Skin epidermis (tissue), 12 donors: Measurements from ENCODE around the gene SPACA4.

Experiments used
- H3K27ac ChIP-seq, 21 experiments: fragments of 200-600 bp; sonication (generic) in 11 of 21; one replicate each; pipeline ENCODE4 v1.5.0; 2020; ENCODE audit warnings: mild to moderate bottlenecking in 3 of 21, inconsistent platforms in 2 of 21, moderate library complexity in 2 of 21
- H3K4me3 ChIP-seq, 7 experiments: fragments of 200-600 bp; sonication (generic) in 2 of 7; one replicate each; pipeline ENCODE4 v1.5.0; 2020; ENCODE audit warnings: inconsistent platforms in 2 of 7, mild to moderate bottlenecking in 2 of 7, moderate library complexity in 1 of 7

The SPACA4 gene

GRCh38 chr19:48595833-48596232 is 10.7 kb upstream of the SPACA4 start:
- H3K27ac ChIP-seq = no peak overlapping the region
- H3K4me3 ChIP-seq = no peak overlapping the region

GRCh38 chr19:48596237-48596636 is 10.3 kb upstream of the SPACA4 start:
- H3K4me3 ChIP-seq = no peak overlapping the region
- H3K27ac ChIP-seq = no peak overlapping the region

DNA sequence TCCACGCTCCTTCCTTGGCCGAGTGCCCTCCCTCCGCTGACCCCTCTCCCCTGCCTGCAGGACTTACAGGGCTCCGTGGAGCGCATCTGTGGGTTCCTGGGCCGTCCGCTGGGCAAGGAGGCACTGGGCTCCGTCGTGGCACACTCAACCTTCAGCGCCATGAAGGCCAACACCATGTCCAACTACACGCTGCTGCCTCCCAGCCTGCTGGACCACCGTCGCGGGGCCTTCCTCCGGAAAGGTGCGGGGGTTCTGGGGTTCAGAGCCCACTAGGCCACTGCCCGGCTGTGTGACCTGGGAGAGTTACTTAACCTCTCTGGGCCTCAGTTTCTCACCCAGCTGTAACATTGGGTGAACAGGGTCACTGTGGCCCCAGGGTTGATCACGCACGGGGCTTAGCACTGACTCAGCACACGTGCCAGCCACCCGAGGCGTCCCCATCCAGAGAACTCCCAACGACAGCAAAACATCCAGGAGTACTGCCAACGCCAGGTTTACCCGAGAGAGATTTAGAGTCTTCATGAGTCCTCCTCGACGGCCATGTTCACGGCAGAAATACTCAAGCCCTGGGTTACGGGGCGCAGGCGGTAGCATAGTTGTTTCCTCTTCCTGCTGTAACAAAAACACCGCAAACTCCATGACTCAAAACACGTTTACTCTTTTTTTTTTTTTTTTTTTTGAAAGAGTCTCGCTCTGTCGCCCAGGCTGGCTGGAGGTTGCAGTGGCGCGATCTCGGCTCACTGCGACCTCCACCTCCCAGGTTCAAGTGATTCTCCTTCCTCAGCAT is 9.7 kb upstream of the SPACA4 start:
- peak overlapping the region in 3 of 21 experiments; percentile 1 to 67 (median 8) for H3K27ac ChIP-seq
- H3K4me3 ChIP-seq = no peak overlapping the region

DNA sequence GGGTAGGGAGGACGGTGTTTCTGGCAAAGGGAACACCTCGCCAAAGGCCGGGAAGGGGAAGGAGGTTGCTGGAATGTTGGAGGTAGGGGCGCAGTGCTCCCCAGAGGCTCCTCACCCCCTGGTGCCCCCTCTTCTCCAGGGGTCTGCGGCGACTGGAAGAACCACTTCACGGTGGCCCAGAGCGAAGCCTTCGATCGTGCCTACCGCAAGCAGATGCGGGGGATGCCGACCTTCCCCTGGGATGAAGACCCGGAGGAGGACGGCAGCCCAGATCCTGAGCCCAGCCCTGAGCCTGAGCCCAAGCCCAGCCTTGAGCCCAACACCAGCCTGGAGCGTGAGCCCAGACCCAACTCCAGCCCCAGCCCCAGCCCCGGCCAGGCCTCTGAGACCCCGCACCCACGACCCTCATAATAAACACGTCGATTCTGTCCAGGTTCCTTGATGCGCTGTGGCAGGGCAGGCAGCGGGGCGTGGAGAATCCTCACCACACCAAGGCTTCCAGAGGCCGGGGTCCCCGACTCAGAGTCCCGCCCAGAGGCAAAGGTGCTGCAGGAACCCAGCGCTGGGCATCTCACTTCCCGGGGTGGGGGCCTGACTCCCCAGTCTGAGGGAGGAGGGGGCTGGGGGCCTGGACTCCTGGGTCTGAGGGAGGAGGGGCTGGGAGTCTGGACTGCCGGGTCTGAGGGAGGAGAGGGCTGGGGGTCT is 7.4 kb upstream of the SPACA4 start:
- H3K27ac ChIP-seq = no peak overlapping the region
- no peak overlapping the region for H3K4me3 ChIP-seq

DNA sequence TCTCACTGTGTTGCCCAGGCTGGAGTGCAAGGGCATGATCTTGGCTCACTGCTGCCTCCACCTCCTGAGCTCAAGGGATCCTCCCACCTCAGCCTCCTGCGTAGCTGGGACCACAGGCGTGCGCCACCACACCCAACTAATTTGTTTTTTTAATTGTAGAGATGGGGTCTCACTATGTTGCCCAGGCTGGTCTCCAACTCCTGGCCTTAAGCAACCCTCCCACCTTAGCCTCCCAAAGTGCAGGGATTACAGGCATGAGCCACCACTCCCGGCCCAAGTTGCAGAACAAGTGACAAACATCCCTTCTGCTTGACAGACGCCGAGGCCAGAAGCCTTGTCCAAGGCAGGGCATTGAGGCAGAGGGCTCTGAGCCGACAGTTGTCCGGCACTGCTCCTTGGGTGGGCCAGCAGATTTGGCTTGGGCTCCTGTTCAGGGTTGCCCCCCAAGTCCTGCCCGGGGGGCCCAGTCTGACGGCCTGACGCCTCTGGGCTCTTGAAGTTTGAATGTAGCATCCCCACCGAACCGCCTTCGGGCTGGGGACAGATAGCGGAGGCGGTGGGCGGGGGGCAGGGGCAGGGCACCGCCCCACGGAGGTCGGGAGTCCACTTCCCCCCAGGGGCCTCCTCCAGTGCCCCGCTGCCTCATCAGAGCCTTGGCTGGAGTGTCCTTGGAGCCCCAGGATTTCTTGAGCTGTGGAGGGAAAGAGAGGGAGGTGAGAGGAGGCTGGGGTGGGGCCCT is 5.7 kb upstream of the SPACA4 start:
- no peak overlapping the region for H3K27ac ChIP-seq
- no peak overlapping the region for H3K4me3 ChIP-seq

DNA sequence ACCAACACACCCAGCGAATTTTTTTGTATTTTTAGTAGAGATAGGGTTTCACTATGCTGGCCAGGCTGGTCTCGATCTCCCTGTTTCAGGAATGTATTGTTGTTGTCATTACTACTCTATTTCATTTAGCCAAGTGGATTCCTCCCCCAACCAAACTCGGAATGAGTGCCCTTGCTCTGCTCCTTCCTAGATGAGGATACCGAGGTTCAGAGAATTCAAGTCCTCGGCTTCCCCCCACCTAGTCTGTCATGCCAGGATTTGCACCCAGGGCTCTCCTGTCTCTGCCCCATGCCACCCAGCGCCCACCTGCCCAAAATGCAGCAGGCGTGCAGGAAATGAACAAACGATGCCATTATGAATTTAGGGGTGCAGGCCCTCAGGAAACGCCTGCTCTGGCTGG is 3.5 kb upstream of the SPACA4 start:
- Histone ChIP-seq H3K4me3 (no peak overlapping the region), H3K27ac (no peak overlapping the region)

- Histone ChIP-seq H3K27ac (no peak overlapping the region), H3K4me3 (no peak overlapping the region)
Measured at GRCh38 chr19:48603449-48603848, 3.1 kb upstream of the SPACA4 start.

DNA sequence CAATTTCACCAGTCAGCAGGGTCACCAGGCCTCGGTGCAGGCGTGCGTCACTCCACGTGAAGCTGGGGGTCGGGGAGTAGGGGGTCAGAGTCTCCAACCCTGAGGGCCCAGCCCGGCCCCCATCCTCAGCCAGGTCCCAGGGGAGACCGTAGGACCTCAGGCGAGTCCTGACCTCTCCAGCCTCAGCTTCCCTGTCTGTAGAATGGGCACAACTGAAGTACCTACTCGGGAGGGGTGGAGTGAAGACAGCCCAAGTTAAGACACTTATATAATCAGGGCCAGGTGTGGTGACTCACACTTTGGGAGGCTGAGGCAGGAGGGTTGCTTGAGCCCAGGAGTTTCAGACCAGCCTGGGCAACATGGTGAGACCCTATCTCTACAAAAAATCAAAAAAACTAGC is 2.7 kb upstream of the SPACA4 start:
- Histone ChIP-seq H3K4me3 (no peak overlapping the region), H3K27ac (no peak overlapping the region)

DNA sequence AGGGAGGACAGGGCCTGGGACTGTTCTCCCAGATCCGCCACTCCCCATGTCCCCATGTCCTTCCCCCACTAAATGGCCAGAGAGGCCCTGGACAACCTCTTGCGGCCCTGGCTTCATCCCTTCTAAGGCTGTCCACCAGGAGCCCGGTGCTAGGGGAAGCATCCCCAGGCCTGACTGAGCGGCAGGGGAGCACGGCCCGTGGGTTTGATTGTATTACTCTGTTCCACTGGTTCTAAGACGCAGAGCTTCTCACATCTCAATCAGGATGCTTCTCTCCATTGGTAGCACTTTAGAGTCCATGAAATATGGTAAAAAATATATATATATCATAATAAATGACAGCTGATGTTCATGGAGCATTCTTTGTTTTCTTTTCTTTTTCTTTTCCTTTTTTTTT is 815 bp downstream of the SPACA4 start:
- no peak overlapping the region for H3K27ac ChIP-seq
- no peak overlapping the region for H3K4me3 ChIP-seq

DNA sequence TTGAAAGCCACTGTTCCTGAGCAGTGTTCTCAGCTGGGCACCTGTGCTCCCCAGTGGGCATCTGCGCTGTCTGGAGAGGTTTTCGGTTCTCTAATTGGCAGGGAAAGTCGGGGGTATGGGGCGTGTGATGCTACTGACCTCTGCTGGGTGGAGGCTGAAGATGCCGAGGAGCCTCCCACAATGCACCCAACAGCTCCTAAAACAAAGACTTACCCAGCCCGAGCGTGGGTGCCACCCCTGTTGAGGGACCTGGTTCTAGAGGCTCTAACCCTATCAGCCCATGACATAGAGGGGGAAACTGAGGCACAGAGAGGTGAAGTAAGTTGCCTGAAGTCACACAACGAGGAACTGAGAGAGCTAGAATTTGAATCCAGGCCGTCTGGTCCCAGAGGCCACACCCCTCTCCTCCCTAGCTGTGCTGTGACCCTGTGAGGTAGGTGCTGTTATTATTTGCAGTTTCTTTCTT is 2.3 kb downstream of the SPACA4 start:
- Histone ChIP-seq H3K4me3 (no peak overlapping the region), H3K27ac (no peak overlapping the region)

DNA sequence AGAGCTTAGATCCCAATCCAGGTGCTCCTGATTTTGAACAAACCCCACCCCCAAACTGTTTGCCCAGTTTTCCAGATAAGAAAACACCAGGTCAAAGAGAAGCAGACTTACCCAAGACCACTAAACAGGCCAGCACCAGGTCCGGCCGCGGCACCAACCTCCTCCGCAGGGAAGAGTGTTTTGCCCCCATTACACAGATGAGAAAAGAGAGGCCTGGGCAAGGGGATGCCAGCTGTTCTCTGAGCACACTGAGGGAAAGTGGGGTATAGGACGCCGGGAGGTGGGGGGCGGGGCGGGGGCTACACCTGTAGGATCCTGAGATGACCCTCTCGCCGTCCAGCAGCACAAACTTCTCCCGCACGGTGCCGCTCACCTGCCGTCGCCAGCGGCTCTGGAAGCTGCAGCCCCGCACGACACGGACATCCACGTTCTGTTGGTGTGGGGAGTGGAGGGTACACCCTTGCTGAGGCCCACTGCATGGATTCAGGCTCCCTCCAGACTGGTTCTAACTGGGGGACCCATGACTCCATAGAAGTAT is 3.1 kb downstream of the SPACA4 start:
- Histone ChIP-seq H3K4me3 (no peak overlapping the region), H3K27ac (no peak overlapping the region)

DNA sequence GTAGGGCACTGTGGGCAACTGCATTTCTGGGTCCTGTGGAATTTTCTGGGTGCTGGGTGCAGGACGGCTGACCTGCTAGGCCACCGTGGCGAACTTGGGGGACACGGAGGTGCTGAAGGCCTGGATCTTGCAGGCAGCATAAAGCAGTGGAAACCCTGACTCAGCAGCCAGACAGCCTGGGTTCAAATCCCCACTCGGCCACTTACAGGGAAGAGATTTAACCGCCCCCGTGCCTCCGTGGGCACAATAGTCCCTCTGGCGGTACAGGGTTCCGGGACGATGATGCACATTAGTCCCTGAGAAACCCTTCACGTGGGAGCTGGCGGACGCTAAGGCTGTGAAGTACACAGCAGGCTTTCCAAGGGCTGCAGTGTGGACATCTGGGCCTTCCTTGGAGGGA is 5.3 kb downstream of the SPACA4 start:
- Histone ChIP-seq H3K4me3 (no peak overlapping the region), H3K27ac (no peak overlapping the region)

DNA sequence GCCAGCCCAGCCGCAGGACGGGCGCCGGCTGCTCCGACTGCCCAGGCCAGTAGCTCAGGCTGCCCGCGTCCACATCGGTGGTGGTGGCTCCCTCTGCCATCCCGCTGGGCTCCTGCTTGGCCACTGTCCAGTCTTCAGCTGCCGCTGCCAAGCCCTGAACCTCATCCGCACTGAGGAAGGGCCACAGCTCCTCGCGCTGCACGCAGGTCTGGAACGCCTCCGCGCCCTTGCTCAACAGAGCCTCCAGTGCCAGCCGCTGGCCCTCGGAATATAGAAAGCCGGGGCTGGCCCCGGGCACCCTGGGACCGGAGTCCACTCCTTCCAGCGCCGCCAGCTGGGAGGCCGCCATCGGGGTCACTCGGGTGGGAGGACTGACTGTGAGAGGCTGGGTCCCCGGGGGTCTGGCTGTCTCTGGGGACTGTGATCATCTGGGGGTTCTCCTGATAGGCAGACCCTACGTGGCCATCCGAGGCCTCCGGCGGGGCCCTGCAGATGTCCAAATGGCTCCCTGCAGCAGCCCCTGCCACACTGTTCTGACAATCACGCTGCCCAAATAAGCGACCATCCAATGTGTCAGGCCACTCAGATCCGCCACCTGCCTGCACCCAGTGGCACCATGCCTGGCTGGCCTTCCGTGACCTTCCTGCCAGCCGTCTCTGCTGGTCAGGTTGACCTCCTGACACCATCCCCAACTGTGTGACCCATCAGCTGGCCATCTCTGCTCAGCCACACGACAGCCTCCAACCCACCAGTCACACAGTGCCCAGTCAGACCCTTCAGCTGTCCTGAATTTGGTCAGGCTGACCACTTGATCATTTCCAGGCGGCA is 6.7 kb downstream of the SPACA4 start:
- H3K27ac ChIP-seq = peak overlapping the region in 1 of 21 experiments; percentile 12

GRCh38 chr19:48613852-48614435 is 7.4 kb downstream of the SPACA4 start:
- H3K4me3 ChIP-seq = no peak overlapping the region

More for the DNA sequence above, 6.7 kb downstream of the SPACA4 start:
- H3K4me3 ChIP-seq = no peak overlapping the region

GRCh38 chr19:48614436-48615230 is 8.1 kb downstream of the SPACA4 start, which contains the start of gene FAM83E:
TSS of gene FAM83E (minus strand) at chr19:48615076. CDS start at chr19:48613372, 1,704 bp downstream.
- Histone ChIP-seq H3K27ac (peak within 1 kb of the TSS in 15 of 21 experiments; percentile 0 to 96 (median 48)), H3K4me3 (no peak within 1 kb of the TSS)

More at GRCh38 chr19:48613852-48614435, 7.4 kb downstream of the SPACA4 start:
- peak overlapping the region in 12 of 21 experiments; percentile 27 to 76 (median 50) for H3K27ac ChIP-seq

- H3K4me3 ChIP-seq = no peak overlapping the region
- H3K27ac ChIP-seq = peak overlapping the region in 11 of 21 experiments; percentile 0 to 96 (median 46)
Measured at GRCh38 chr19:48615231-48616040, 8.9 kb downstream of the SPACA4 start.

- Histone ChIP-seq H3K4me3 (peak overlapping the region in 1 of 7 experiments; percentile 2), H3K27ac (peak overlapping the region in 10 of 21 experiments; percentile 0 to 96 (median 30))
Measured at GRCh38 chr19:48616041-48616436, 9.5 kb downstream of the SPACA4 start.
